Left cardiac atrium (tissue), 4 donors: ENCODE data around the gene ITLN2. TPM values are rescaled to one million over a fixed set of nuclear protein-coding genes. Genes with fewer than 3 reads are reported as not detected.
"Not testable (repeated sequence)": the region's sequence is repeated elsewhere in the genome, so short reads cannot be mapped to it uniquely, and the experiment has no call there.

Experiments used
- ATAC-seq, 2 donors: fragments of 200-7000 bp; cut with Tn5 transposase; one replicate each; pipeline ENCODE4 v1.9.1; 2020; ENCODE audit warnings: mild to moderate bottlenecking in 2 of 2, moderate library complexity in 2 of 2
- DNase-seq: peaks from one replicate; pipeline ENCODE4 v3.0.0-alpha.2; 2020
- intact Hi-C, 2 donors: fragments of 100-400 bp; cut with DNase I; formaldehyde crosslinking; loops; one replicate each; pipeline versions ENCODE4 v1.14.1 to v1.15.1; 2022 to 2023
- long read RNA-seq: library from polyadenylated mRNA; unstranded; transcript quantifications from one replicate; pipeline ENCODE4 v2.0.0, GENCODE V29; 2021
- total RNA-seq, 2 donors: library from RNA; stranded (reverse); fragmentation: NEBNext Ultra II Directional; extraction: Animal tissue kit (Norgen Biotek cat#: 25700); gene quantifications; one replicate each; pipeline ENCODE4 v1.2.1, GENCODE V29; 2021
- donor health status: DM: no; HTN: yes; CAD: no.
- donor health status: DM: no; HTN: yes; CAD: no; lungs with severe emphysema.
- donor health status: DM: yes; HTN: yes; CAD: no.
- donor health status: Dilated cardiomyopathy.

Gene ITLN2
- under 1 TPM; 0.21 to 0.97 TPM for total RNA-seq
- long read RNA-seq: 0 reads

DNA sequence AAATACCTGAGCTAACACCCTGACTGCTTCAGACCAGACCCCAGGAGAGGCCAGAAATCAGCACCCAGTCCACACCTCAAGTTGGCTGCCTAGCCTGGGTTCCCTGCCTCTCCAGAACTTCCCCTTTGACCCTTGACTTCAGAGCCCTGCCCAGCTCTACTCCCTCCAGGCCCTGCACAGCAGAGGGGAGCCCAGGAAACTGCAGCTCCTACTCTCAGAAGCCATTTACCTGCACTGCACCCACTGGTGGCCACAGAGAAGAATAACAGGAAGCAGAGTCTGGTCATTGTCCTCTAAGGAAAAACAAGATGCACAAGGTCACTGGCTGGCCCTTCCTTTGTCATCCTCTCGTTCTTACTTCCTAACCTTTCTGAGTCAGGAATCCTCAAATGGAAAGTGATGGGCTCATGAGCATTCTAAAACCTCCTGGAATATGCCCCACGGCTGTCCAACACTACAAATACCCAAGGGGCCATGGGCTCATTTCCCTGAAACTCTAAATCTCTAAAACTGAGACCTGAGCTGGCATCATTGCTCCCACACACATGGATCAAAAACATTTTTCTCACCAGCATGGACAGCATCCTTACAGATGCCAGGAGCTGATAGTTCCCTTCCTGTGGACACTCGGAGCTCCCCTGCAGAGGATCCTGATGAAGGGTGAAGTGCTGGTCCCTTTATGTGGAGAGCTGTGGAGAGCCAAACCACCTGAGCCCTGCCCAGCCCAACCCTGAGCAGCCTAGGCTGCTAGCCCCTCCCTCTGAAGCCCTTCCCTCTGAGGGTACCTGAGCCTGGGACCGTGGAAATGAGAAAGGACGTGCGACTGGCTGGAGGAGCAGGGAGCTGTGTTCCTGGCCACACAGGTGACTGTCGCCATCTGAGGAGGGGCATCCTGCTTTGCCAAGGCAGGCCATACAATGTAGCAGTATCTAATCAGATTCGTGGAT, at the start of gene ITLN2:
TSS of gene ITLN2 (minus strand) at position 652 of the 947 bp plus-strand sequence. CDS start at position 584, 68 bp downstream.
- peak; percentile 13 to 54 for ATAC-seq

DNA sequence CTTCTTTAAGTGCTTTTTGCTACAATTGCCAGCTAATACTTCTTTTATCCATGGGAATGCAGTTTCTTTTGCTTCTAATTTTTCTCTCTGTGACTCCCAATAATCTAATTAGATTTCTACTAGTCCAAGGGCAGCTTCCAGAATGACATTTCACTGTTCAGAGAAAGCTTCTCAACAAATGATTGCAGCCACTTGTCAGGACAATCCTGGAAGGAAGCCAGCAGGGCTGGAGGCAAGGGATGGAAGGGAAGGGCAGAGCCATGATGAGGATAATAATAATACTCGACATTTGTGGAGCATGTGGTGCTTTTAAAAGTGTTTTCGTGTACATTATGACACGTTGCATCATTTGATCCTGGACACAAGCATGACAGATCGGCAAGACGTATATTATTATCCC, 46.9 kb upstream of the ITLN2 start:
- intact Hi-C loops: no loop called here
- peak; percentile 39 for DNase-seq

More for the DNA sequence above, at the start of gene ITLN2:
- no peak for DNase-seq
- intact Hi-C loops: loop anchor here (5.0 kb wide), 2 partner anchors 117 to 227 kb away; no protein-coding TSS in a partner anchor

DNA sequence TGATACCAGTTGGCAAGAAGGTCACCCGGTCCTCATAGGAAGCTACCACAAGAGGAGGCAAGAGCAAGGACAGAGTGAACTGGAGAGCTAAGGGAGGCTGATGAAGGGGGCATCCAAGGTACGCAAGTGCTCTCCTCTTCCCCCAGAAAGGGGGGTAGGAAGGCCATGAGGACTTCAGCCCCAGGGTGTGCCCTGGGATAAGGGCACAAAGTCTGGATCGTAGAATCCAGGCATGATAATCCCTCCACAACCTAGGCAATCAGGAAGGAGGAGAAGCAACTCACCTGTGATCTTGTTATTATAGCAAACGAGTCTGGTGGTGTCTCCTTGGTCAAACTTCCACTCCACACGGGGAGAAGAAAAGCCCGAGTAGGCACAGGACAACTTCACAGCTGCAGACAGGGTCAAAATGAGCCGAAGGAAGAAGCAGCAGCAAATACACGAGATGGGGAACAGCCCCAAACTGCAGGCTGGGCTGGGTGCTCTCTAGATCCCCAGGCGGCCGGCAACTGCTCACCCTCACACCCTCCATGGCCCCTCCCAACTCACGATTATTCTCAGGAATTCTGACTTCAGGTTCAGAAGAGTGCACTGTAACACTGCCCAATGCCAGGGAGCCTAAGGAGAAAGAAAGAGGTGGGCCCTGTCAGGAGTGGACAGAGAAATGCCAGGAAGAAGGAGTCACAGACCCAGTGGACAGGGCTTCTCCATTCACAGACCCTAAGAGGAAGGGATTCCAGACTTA, 46.3 kb upstream of the ITLN2 start:
- ATAC-seq (no peak), DNase-seq (no peak)
- intact Hi-C loops: no loop called here

More for the DNA sequence above, 46.9 kb upstream of the ITLN2 start:
- ATAC-seq: no peak

GRCh38 chr1:160999376-160999775, 44.8 kb upstream of the ITLN2 start:
- DNase-seq (no peak), ATAC-seq (no peak)
- intact Hi-C loops: loop anchor here (5.0 to 10.0 kb wide), 2 partner anchors 45 to 98 kb away; partner anchors contain the start of genes KLHDC9 (in 1 of the 2) and USF1 (in 1 of the 2)

DNA sequence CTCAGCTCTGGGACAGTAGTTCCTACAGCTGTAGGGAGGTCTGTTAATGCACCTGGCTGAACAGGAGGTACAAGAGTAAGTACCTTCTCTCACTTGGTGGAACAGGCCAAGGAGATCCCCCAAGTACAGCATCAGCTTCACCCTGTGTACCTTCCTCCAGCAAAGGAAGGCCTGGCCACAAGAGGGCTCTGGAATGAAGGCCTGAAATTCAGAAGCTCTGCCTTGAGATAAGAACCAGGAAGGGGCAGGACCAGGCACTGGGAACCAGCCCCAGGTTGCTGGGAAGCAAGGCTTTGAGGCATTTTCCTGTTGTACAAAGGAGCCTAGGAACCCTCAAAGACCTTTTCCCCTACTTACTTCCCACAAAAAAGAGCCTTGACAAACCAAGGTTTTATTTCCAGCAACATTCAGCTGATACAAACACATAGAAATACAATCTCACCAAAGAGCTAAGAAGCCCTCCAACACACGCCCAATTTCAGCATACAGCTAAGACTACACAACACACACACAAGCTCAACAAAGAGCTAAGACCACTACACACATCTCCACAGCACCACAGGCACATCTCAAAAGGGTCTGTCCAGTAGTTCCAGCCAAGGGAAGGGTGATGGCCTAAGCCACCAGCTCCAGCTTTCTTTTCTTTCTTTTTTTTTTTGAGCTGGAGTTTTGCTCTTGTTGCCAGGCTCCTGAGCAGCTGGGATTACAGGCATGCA, 42.9 kb upstream of the ITLN2 start:
- intact Hi-C loops: loop anchor here (5.0 to 10.0 kb wide), 2 partner anchors 47 to 100 kb away; partner anchors contain the start of genes KLHDC9 (in 1 of the 2) and USF1 (in 1 of the 2)
- DNase-seq: peak; percentile 83

DNA sequence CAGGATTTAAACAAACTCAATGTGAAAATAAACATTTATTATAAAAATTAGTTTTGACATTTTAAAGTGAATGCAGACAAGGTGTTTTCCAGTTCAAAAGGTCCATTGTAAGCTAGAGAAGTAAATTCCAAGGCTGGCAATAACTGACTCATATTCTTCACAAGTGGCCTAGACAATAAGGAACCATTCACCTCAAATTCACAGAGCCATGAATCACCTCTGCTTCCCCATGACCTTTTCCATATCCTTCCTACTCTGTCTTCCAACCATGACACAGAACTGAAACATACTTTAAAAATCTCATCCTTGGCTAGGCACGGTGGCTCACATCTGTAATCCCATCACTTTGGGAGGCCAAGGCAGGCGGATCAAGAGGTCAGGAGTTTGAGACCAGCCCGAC, 41.6 kb upstream of the ITLN2 start:
- intact Hi-C loops: loop anchor here (5.0 to 10.0 kb wide), 2 partner anchors 49 to 101 kb away; partner anchors contain the start of genes KLHDC9 (in 1 of the 2) and USF1 (in 1 of the 2)
- DNase-seq (no peak), ATAC-seq (no peak)

More for the DNA sequence above, 42.9 kb upstream of the ITLN2 start:
- ATAC-seq: peak; percentile 91 to 92

DNA sequence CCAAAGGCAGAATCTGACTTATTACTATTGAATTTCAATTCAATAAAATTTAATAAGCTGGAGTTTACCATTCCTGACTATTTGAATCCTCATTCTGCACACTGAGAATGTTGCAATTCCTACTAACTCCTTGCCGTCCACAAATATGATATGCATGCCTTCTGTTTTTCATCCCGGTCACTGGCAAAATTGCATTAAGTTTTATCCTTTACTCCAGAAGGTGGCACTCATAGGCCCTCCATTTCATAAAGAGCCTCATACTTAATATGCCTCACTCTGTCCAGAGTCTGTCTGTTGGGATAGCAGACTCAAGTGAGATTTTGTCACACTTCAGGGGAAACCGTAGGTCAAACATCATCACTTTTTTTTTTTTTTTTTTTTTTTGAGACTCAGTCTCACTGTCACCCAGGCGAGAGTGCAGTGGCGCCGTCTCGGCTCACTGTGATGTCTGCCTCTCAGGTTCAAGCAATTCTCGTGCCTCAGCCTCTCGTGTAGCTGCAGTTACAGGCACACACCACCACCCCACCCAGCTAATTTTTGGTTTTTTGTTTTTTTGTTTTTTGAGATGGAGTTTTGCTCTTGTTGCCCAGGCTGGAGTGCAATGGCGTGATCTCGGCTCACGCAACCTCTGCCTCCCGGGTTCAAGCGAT, 39.1 kb upstream of the ITLN2 start:
- DNase-seq (no peak), ATAC-seq (peak in 1 of 2 donors; percentile 42)
- intact Hi-C loops: loop anchor here in 1 of 2 donors (2.0 to 10.0 kb wide), 2 partner anchors 51 to 103 kb away; partner anchors contain the start of gene USF1

- ATAC-seq, DNase-seq: not testable (repeated sequence)
- intact Hi-C loops: loop anchor here in 1 of 2 donors (2.0 to 10.0 kb wide), 2 partner anchors 53 to 105 kb away; partner anchors contain the start of gene USF1
Observed at GRCh38 chr1:160992036-160992435, 37.4 kb upstream of the ITLN2 start.

GRCh38 chr1:160987359-160988050, 32.9 kb upstream of the ITLN2 start:
- intact Hi-C loops: no loop called here
- no peak for ATAC-seq
- no peak for DNase-seq

- no peak for ATAC-seq
- intact Hi-C loops: no loop called here
Observed at GRCh38 chr1:160985723-160986122, 31.1 kb upstream of the ITLN2 start.

GRCh38 chr1:160981584-160982411, 27.2 kb upstream of the ITLN2 start:
- intact Hi-C loops: no loop called here
- ATAC-seq (peak; percentile 41 to 45), DNase-seq (no peak)

More at GRCh38 chr1:160985723-160986122, 31.1 kb upstream of the ITLN2 start:
- no peak for DNase-seq

DNA sequence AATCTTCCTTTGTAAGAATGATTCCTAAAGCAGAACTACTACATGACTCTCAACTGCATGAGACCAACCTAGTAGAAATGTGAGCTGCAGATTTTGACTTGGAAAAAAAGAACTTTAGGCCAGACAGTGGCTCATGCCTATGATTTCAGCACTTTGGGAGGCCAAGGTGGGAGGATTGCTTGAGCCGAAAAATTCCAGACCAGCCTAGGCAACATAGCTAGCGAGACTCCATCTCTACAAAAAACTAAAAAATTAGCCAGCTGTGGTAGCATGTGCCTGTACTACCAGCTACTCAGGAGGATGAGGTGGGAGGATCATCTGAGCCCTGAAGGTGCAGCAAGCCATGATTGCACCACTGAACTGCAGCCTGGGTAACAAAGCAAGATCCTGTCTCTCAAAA, 24.7 kb upstream of the ITLN2 start:
- intact Hi-C loops: no loop called here
- DNase-seq (no peak), ATAC-seq (no peak)

DNA sequence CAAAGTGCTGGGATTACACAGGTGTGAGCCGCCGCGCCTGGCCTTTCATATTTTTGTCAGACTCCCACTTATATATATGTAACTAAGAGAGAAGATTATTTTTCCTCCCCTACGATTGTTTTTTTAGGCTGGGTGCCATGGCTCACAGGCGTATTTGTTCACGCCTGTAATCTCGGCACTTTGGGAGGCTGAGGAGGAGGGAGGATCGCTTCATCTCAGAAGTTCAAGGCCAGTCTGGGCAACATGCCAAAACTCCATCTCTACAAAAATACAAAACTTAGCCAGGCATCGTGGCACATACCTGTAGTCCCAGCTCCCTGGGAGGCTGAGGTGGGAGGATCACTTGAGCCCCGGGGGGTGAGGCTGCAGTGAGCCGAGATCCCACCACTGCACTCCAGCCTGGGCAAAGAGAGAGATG, 23.9 kb upstream of the ITLN2 start:
- DNase-seq (no peak), ATAC-seq (peak in 1 of 2 donors; percentile 49)
- intact Hi-C loops: no loop called here

DNA sequence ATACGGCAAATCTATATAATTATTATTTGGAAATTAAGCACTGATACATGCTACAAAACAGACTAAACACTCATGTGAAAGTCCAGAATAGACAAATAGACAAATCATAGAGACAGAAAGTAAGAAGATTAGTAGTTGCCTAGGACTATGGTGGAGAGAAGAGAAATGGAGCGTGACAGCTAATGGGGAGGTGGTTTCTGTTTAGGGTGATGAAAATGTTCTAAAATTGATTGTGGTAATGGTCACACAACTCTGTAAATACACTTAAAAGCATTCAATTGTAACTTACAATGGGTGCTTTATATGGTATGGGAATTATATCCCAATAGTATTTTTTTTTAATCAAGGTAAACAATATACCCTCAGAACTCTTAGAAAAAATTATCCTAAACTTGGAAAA, 20.4 kb upstream of the ITLN2 start:
- no peak for DNase-seq
- intact Hi-C loops: no loop called here

DNA sequence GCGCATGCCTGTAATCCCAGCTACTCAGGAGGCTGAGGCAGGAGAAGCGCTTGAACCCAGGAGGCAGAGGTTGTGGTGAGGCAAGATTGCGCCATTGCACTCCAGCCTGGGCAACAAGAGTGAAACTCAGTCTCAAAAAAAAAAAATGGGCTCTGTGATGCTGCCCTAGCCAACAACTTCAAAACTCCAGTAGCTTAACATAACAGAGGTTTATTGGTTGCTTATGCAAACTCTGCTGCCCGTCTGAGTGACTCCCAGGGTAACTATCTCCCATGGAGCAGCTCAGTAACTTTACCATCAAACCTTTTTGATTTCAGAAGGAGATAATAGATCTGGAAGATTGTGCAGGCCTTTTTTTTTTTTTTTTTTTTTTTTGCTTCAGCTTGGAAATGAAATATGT, 18.9 kb upstream of the ITLN2 start:
- intact Hi-C loops: no loop called here
- ATAC-seq: no peak
- DNase-seq: no peak

More for the DNA sequence above, 20.4 kb upstream of the ITLN2 start:
- no peak for ATAC-seq

GRCh38 chr1:160972939-160973338, 18.3 kb upstream of the ITLN2 start:
- ATAC-seq (no peak), DNase-seq (no peak)
- intact Hi-C loops: no loop called here

DNA sequence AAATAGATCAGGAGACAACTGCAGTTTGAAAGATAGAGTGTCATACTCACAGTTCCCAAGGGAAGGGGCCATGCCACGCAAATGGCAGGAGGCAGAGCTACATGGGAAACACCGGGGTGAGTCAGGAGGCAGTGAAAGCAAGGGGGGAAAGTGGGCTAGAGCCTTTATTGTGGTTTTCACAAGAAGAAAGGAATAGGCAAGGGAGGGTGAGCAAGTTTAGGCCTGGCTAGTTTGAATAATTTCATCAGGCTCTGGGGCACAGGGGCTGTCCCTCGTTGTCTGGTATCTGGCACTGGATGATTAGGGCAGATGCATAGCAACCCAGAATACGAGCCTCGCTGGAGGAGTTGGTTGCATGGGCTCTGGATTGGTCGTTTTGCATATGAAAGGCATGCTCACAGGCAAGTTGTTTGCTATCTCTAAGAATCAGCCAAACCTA, 17.0 kb upstream of the ITLN2 start:
- intact Hi-C loops: no loop called here
- DNase-seq: no peak
- no peak for ATAC-seq
